ENCODE data around the gene ITGB7.
"Not testable (repeated sequence)": the region's sequence is repeated elsewhere in the genome, so short reads cannot be mapped to it uniquely, and the experiment has no call there.

Gene ITGB7

GRCh38 chr12:53178803-53179202, 28.2 kb downstream of the ITGB7 start:
- not testable (repeated sequence) for DNase-seq (ENCODE audit: low spot score)

GRCh38 chr12:53177447-53177846, 29.6 kb downstream of the ITGB7 start:
- DNase-seq (ENCODE audit: low spot score) = not testable (repeated sequence)

- DNase-seq (ENCODE audit: low spot score) = no peak
Observed at GRCh38 chr12:53176750-53177149, 30.3 kb downstream of the ITGB7 start.

- no peak for DNase-seq (ENCODE audit: low spot score)
Observed at GRCh38 chr12:53174881-53175491, 32.1 kb downstream of the ITGB7 start.

DNA sequence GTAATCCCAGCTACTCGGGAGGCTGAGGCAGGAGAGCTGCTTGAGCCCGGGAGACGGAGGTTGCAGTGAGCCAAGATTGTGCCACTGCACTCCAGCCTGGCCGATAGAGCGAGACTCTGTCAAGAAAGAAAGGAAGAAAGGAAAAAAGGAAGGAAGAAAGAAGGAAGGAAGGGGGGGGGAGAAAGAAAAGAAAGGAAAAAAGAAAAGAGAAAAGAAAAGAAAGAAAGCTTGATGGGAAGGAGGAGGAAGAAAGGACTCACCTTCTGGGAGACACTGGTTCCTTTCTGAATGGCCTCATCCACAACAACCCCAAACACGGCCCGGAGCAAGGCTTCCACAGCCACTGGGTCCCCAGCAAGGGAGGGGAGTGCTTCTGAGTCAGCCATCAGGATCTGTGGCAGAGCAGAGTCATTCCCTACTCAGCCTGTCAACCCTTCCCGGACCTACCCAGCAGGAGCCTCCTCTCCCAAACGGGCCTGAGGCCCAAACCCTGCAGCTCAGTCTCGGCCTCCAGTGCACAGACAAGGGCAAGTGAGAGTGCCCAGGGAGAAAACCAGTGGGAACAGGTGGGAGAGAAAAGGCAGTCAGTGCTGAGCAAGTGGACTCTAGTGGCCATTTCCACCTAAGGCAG, 33.9 kb downstream of the ITGB7 start:
- DNase-seq (ENCODE audit: low spot score) = no peak

DNA sequence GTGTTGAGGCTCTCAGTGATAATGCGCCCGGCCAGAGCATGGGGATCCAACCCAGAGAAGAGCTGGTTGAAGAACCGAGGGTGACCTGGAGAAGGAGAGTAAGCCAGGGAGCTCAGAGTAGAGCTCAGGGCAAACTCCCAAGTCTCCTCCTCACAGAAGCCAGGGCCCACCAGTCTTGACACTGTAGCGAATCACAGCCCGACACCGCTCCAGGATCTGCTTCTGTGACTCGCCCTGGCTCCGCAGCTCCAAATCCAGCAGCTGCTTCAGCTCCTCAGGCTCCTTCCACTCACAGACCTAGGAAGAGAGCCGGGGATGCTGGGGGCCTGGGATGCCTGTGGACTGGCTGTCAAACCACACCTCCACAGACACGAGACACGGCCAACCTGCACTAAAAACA, 34.7 kb downstream of the ITGB7 start:
- DNase-seq (ENCODE audit: low spot score) = no peak

- no peak for DNase-seq (ENCODE audit: low spot score)
Observed at GRCh38 chr12:53171725-53172329, 35.2 kb downstream of the ITGB7 start.

DNA sequence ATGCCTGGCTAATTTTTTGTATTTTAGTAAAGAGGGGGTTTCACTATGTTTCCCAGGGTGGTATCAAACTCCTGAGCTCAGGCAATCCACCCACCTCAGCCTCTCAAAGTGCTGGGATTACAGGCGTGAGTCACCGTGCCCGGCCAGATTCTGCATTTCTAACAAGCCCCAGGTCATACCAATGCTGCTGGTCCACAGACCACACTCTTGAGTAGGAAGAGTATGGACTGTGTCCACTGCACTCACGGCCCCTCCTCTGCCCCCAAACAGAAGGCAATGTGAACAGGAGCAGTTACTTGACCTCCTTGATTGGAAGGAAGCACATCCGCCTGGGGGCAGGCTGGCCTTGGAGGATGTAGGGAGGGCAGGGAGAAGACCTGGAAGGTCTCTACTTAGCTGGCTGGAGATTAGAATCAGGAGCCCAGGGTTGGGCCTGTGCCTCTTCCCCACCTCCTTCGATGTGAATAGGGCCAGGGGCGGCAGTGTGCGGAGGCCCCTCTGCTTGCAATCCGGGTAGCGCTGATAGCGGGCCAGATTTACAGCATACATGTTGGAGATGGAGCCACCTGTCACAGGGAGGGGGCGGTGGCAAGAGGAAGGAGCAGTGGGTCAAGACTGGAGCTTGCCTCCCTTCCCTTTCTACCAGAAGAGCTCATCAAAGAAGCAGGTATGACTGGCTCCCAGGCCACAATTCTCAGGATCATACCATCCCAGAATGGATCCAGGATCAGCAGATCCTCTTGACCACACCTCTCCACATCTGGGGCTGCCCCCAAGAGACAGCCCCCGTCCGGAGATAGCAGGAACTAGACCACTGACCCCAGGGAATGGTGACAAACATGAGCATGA, 36.0 kb downstream of the ITGB7 start:
- DNase-seq (ENCODE audit: low spot score) = no peak

- no peak for DNase-seq (ENCODE audit: low spot score)
Observed at GRCh38 chr12:53170215-53170614, 36.8 kb downstream of the ITGB7 start.

- no peak for DNase-seq (ENCODE audit: low spot score)
Observed at GRCh38 chr12:53169644-53170043, 37.4 kb downstream of the ITGB7 start.

- no peak for DNase-seq (ENCODE audit: low spot score)
Observed at GRCh38 chr12:53166837-53167236, 40.2 kb downstream of the ITGB7 start.

GRCh38 chr12:53163008-53163407, 44.0 kb downstream of the ITGB7 start:
- DNase-seq (ENCODE audit: low spot score) = not testable (repeated sequence)

- DNase-seq (ENCODE audit: low spot score) = no peak
Observed at GRCh38 chr12:53161119-53161911, 45.7 kb downstream of the ITGB7 start.

DNA sequence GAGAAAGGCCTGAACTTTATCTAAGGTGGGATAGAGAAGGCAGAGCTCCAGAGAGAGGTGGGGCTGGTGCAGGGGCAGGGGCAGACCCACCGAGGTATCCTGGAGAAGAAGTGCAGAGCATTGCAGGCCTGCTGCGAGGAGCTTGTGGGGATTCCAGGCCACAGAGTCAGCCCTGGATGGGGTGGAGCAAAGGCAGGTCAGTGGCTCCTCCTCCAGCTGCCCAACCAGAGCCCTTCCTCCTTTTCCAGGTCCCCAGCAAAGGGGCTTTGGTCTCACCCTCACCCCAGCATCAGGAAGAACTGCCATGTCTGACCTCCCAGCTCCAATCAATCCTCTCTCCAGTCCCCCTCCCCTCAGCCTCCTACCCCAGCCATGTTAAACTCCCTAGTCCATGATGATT, 46.4 kb downstream of the ITGB7 start:
- no peak for DNase-seq (ENCODE audit: low spot score)

DNA sequence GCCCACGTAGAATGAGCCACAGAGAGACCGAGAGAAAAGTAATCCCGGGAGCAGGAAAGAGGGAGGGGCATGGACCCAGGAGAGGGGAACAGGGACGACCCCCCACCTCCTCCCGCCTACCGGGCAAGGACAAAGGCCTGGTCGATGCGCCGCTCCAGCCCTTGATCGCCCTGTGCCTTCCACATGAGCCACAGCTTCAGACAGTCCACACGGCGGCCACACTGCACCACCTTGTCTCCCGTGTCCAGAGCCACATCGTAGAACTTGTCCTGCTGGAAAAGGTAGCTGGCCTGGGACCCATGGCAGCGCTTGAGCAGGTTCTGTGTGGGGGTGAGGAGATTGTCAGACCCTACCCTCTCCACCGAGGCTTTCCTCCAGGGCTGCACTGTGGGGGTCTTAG, 47.1 kb downstream of the ITGB7 start:
- DNase-seq (ENCODE audit: low spot score) = no peak

GRCh38 chr12:53159195-53159839, 47.7 kb downstream of the ITGB7 start:
- peak; percentile 84 for DNase-seq (ENCODE audit: low spot score)

DNA sequence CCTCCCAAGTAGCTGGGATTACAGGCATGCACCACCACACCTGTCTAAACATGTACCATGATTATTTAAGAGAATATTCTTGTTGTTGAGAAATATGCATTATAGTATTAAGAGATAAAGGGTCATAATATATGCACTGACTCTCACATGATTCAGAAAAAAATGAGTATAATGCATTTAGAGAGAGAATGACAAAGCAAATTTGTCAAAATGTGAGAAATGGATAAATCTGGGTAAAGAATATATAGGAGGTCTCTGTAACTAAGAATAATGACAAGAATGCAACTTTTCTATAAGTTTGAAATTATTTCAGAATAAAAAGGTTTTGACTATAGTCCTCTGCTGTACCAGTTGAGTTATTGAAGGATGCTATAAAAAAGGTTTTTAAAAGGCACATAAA, 54.7 kb downstream of the ITGB7 start:
- DNase-seq (ENCODE audit: low spot score) = no peak

GRCh38 chr12:53151039-53151438, 56.0 kb downstream of the ITGB7 start:
- DNase-seq (ENCODE audit: low spot score) = no peak

- no peak for DNase-seq (ENCODE audit: low spot score)
Observed at GRCh38 chr12:53147653-53148052, 59.4 kb downstream of the ITGB7 start.

DNA sequence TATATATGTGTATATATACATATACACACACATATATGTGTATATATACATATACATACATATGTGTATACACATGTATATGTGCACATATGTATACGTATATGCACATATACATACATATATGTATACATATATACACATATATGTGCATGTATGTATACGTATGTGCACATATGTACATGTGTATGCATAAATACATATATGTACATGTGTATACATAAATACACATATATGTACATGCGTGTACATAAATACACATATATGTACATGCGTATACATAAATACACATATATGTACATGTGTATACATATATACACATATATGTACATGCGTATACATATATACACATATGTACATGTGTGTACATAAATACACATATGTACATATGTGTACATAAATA, 59.9 kb downstream of the ITGB7 start:
- no peak for DNase-seq (ENCODE audit: low spot score)

Data from Ammon's horn (tissue), 1 donor.